Mesothelial cell of epicardium (in vitro differentiated cells): ENCODE data around the gene TBC1D4. TPM values are rescaled to one million over a fixed set of nuclear protein-coding genes. Genes with fewer than 3 reads are reported as not detected.

Experiments used
- DNase-seq, 2 experiments: peaks; one replicate each; pipeline ENCODE4 v3.0.0; 2021; ENCODE audit warnings: low spot score in 2 of 2; ENCODE audit not compliant: unreplicated experiment in 2 of 2
- H3K27ac Mint-ChIP-seq: 2 replicates; pipeline ENCODE4 v1.8.0; 2021; ENCODE audit warnings: mixed read lengths
- H3K27me3 Mint-ChIP-seq: 2 replicates; pipeline ENCODE4 v1.8.0; 2021; ENCODE audit warnings: low read depth, mixed read lengths
- H3K36me3 Mint-ChIP-seq: 2 replicates; pipeline ENCODE4 v1.8.0; 2021; ENCODE audit warnings: mixed read lengths
- H3K4me1 Mint-ChIP-seq: 2 replicates; pipeline ENCODE4 v1.8.0; 2021; ENCODE audit warnings: mixed read lengths
- H3K4me3 Mint-ChIP-seq: 2 replicates; pipeline ENCODE4 v1.8.0; 2021; ENCODE audit warnings: mild to moderate bottlenecking, moderate library complexity, mixed read lengths
- H3K9me3 Mint-ChIP-seq: 2 replicates; pipeline ENCODE4 v1.8.0; 2021; ENCODE audit warnings: mixed read lengths
- total RNA-seq: library from RNA; stranded (reverse); gene quantifications from 3 replicates; pipeline ENCODE4 v1.2.1, GENCODE V29; 2021
- TF ChIP-seq, protein P1 (sequence below): fragments of 200-600 bp; sonication (generic); IDR thresholded peaks from one replicate; pipeline ENCODE4 v1.5.0; 2021; ENCODE audit warnings: antibody characterized with exemption; ENCODE audit not compliant: unreplicated experiment

The TBC1D4 gene
- total RNA-seq, 1 donor from 2014 or later: 20.5 TPM

GRCh38 chr13:75506018-75506417 is 24.0 kb upstream of the TBC1D4 start:
- H3K27ac Mint-ChIP-seq: no peak overlapping the region

GRCh38 chr13:75505327-75505726 is 23.4 kb upstream of the TBC1D4 start:
- H3K9me3 Mint-ChIP-seq: no peaks in the 10 kb centered on the region
- no peak for DNase-seq
- no peaks in the 10 kb centered on the region for H3K36me3 Mint-ChIP-seq
- H3K4me3 Mint-ChIP-seq: no peak overlapping the region
- H3K4me1 Mint-ChIP-seq: no peaks in the 10 kb centered on the region
- TF ChIP-seq, protein P1, sequence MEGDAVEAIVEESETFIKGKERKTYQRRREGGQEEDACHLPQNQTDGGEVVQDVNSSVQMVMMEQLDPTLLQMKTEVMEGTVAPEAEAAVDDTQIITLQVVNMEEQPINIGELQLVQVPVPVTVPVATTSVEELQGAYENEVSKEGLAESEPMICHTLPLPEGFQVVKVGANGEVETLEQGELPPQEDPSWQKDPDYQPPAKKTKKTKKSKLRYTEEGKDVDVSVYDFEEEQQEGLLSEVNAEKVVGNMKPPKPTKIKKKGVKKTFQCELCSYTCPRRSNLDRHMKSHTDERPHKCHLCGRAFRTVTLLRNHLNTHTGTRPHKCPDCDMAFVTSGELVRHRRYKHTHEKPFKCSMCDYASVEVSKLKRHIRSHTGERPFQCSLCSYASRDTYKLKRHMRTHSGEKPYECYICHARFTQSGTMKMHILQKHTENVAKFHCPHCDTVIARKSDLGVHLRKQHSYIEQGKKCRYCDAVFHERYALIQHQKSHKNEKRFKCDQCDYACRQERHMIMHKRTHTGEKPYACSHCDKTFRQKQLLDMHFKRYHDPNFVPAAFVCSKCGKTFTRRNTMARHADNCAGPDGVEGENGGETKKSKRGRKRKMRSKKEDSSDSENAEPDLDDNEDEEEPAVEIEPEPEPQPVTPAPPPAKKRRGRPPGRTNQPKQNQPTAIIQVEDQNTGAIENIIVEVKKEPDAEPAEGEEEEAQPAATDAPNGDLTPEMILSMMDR: no peak
- no peaks in the 10 kb centered on the region for H3K27me3 Mint-ChIP-seq
- H3K27ac Mint-ChIP-seq: no peak overlapping the region

More at GRCh38 chr13:75506018-75506417, 24.0 kb upstream of the TBC1D4 start:
- DNase-seq: no peak
- no peaks in the 10 kb centered on the region for H3K9me3 Mint-ChIP-seq
- TF ChIP-seq, protein P1: no peak
- no peak overlapping the region for H3K4me3 Mint-ChIP-seq
- H3K36me3 Mint-ChIP-seq: no peaks in the 10 kb centered on the region
- H3K4me1 Mint-ChIP-seq: no peaks in the 10 kb centered on the region
- no peaks in the 10 kb centered on the region for H3K27me3 Mint-ChIP-seq

GRCh38 chr13:75495938-75496337 is 14.0 kb upstream of the TBC1D4 start:
- DNase-seq: no peak
- no peaks in the 10 kb centered on the region for H3K36me3 Mint-ChIP-seq
- no peak overlapping the region for H3K27ac Mint-ChIP-seq
- H3K4me3 Mint-ChIP-seq: no peak overlapping the region
- no peaks in the 10 kb centered on the region for H3K27me3 Mint-ChIP-seq
- TF ChIP-seq, protein P1: no peak
- no peaks in the 10 kb centered on the region for H3K9me3 Mint-ChIP-seq
- H3K4me1 Mint-ChIP-seq: no peaks in the 10 kb centered on the region

GRCh38 chr13:75494491-75494890 is 12.5 kb upstream of the TBC1D4 start:
- no peaks in the 10 kb centered on the region for H3K4me1 Mint-ChIP-seq
- DNase-seq: no peak
- no peaks in the 10 kb centered on the region for H3K9me3 Mint-ChIP-seq
- no peaks in the 10 kb centered on the region for H3K27me3 Mint-ChIP-seq
- H3K36me3 Mint-ChIP-seq: no peaks in the 10 kb centered on the region
- H3K27ac Mint-ChIP-seq: no peak overlapping the region
- TF ChIP-seq, protein P1: no peak
- H3K4me3 Mint-ChIP-seq: no peak overlapping the region

DNA sequence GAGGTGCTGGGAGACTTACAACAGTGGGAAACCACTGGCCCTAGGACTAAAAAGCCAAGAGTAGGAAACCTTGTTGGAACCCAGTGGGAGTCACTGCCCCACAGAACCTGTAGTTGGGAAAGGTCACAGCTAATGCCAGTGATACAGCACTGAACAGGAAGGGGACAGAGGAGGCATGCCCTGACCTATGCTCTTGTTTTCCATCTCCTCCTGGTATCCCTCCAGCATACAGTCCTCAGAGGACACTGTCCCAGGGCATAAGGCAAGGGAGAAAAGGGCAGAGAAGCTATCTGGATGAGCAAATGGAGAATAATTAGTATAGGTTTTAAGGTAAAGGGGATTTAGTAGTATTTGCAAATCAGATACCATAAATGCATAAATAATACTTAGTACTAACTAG is 11.2 kb upstream of the TBC1D4 start:
- no peaks in the 10 kb centered on the region for H3K36me3 Mint-ChIP-seq
- TF ChIP-seq, protein P1: no peak
- no peak overlapping the region for H3K4me3 Mint-ChIP-seq
- H3K27me3 Mint-ChIP-seq: no peaks in the 10 kb centered on the region
- H3K4me1 Mint-ChIP-seq: no peaks in the 10 kb centered on the region
- no peak overlapping the region for H3K27ac Mint-ChIP-seq
- H3K9me3 Mint-ChIP-seq: no peaks in the 10 kb centered on the region
- no peak for DNase-seq

DNA sequence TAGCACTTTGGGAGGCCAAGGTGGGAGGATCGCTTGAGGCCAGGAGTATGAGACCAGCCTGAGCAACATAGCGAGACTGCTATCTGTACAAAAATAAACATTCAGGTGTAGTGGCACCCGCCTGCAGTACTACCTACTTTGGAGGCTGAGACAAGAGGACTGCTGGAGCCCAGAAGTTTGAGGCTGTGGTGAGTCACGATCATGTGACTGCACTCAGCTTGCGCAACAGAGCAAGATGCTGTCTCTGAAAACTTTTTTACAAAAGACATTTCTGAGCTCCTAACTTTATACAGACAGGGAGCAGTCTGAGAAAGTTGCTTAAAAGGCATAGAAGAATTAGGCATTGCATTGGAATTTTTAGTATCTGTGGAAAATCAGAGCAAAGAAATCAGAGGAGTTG is 10.4 kb upstream of the TBC1D4 start:
- no peak for DNase-seq
- Mint-ChIP-seq H3K4me1 (no peaks in the 10 kb centered on the region), H3K9me3 (no peaks in the 10 kb centered on the region), H3K4me3 (no peak overlapping the region), H3K36me3 (no peaks in the 10 kb centered on the region), H3K27ac (no peak overlapping the region), H3K27me3 (no peaks in the 10 kb centered on the region)
- TF ChIP-seq, protein P1: no peak
